Measurements from ENCODE around the gene RABEP1. TPM values are rescaled to one million over a fixed set of nuclear protein-coding genes. Genes with fewer than 3 reads are reported as not detected.

RABEP1 gene
- total RNA-seq, 1 donor from 2014 or later = 50.1 TPM

GRCh38 chr17:5362162-5362811 lies 80.2 kb downstream of the RABEP1 start:
- H3K27me3 Mint-ChIP-seq (ENCODE audit: unreplicated experiment) = no peaks in the 10 kb centered on the region
- H3K9me3 Mint-ChIP-seq (ENCODE audit: unreplicated experiment) = no peaks in the 10 kb centered on the region
- peaks cover 35% of the 10 kb centered on the region for H3K36me3 Mint-ChIP-seq (ENCODE audit: unreplicated experiment)
- H3K4me3 Mint-ChIP-seq (ENCODE audit: unreplicated experiment) = no peak overlapping the region
- peaks cover 3% of the 10 kb centered on the region for H3K4me1 Mint-ChIP-seq (ENCODE audit: unreplicated experiment)
- no peak overlapping the region for H3K27ac Mint-ChIP-seq (ENCODE audit: unreplicated experiment)
- no peak for DNase-seq (ENCODE audit: extremely low spot score, unreplicated experiment)
- TF ChIP-seq CTCF (IDR thresholded peaks at IDR 0.05) = no peak

- Mint-ChIP-seq H3K4me1 (ENCODE audit: unreplicated experiment) (peaks cover 3% of the 10 kb centered on the region), H3K9me3 (ENCODE audit: unreplicated experiment) (no peaks in the 10 kb centered on the region), H3K27ac (ENCODE audit: unreplicated experiment) (no peak overlapping the region), H3K36me3 (ENCODE audit: unreplicated experiment) (peaks cover 41% of the 10 kb centered on the region), H3K4me3 (ENCODE audit: unreplicated experiment) (no peak overlapping the region), H3K27me3 (ENCODE audit: unreplicated experiment) (no peaks in the 10 kb centered on the region)
- no peak for TF ChIP-seq CTCF (IDR thresholded peaks at IDR 0.05)
- no peak for DNase-seq (ENCODE audit: extremely low spot score, unreplicated experiment)
These were observed 82.1 kb downstream of the RABEP1 start for GRCh38 chr17:5364156-5364555.

GRCh38 chr17:5364696-5365095 lies 82.6 kb downstream of the RABEP1 start:
- Mint-ChIP-seq H3K27me3 (ENCODE audit: unreplicated experiment) (no peaks in the 10 kb centered on the region), H3K4me3 (ENCODE audit: unreplicated experiment) (no peak overlapping the region), H3K27ac (ENCODE audit: unreplicated experiment) (peak overlapping the region; percentile 9), H3K4me1 (ENCODE audit: unreplicated experiment) (peaks cover 3% of the 10 kb centered on the region), H3K36me3 (ENCODE audit: unreplicated experiment) (peaks cover 45% of the 10 kb centered on the region), H3K9me3 (ENCODE audit: unreplicated experiment) (no peaks in the 10 kb centered on the region)
- no peak for TF ChIP-seq CTCF (IDR thresholded peaks at IDR 0.05)
- no peak for DNase-seq (ENCODE audit: extremely low spot score, unreplicated experiment)

- TF ChIP-seq CTCF (IDR thresholded peaks at IDR 0.05) = no peak
- H3K4me1 Mint-ChIP-seq (ENCODE audit: unreplicated experiment) = peaks cover 3% of the 10 kb centered on the region
- peaks cover 45% of the 10 kb centered on the region for H3K36me3 Mint-ChIP-seq (ENCODE audit: unreplicated experiment)
- no peaks in the 10 kb centered on the region for H3K27me3 Mint-ChIP-seq (ENCODE audit: unreplicated experiment)
- no peak for DNase-seq (ENCODE audit: extremely low spot score, unreplicated experiment)
- no peak overlapping the region for H3K4me3 Mint-ChIP-seq (ENCODE audit: unreplicated experiment)
- no peak overlapping the region for H3K27ac Mint-ChIP-seq (ENCODE audit: unreplicated experiment)
- no peaks in the 10 kb centered on the region for H3K9me3 Mint-ChIP-seq (ENCODE audit: unreplicated experiment)
These were observed 83.7 kb downstream of the RABEP1 start for GRCh38 chr17:5365831-5366230.

GRCh38 chr17:5370411-5370810 lies 88.3 kb downstream of the RABEP1 start:
- no peak for DNase-seq (ENCODE audit: extremely low spot score, unreplicated experiment)
- H3K4me3 Mint-ChIP-seq (ENCODE audit: unreplicated experiment) = no peak overlapping the region
- peaks cover 48% of the 10 kb centered on the region for H3K36me3 Mint-ChIP-seq (ENCODE audit: unreplicated experiment)
- no peak overlapping the region for H3K27ac Mint-ChIP-seq (ENCODE audit: unreplicated experiment)
- no peaks in the 10 kb centered on the region for H3K27me3 Mint-ChIP-seq (ENCODE audit: unreplicated experiment)
- no peaks in the 10 kb centered on the region for H3K9me3 Mint-ChIP-seq (ENCODE audit: unreplicated experiment)
- TF ChIP-seq CTCF (IDR thresholded peaks at IDR 0.05) = no peak
- H3K4me1 Mint-ChIP-seq (ENCODE audit: unreplicated experiment) = peaks cover 3% of the 10 kb centered on the region

All from osteocyte (in vitro differentiated cells).